T follicular helper cell (primary cell): ENCODE data around the gene PLOD2.
"Not testable (repeated sequence)": the region's sequence is repeated elsewhere in the genome, so short reads cannot be mapped to it uniquely, and the experiment has no call there.

Experiments
- DNase-seq: peaks from one replicate; pipeline ENCODE4 v3.0.0-alpha.2; 2020; ENCODE audit warnings: low read depth

PLOD2 gene

GRCh38 chr3:146138902-146139301, 22.1 kb downstream of the PLOD2 start:
- DNase-seq, result no peak

GRCh38 chr3:146136647-146137046, 24.3 kb downstream of the PLOD2 start:
- no peak for DNase-seq

GRCh38 chr3:146134348-146135117, 26.5 kb downstream of the PLOD2 start:
- no peak for DNase-seq

GRCh38 chr3:146133441-146133840, 27.5 kb downstream of the PLOD2 start:
- no peak for DNase-seq

GRCh38 chr3:146131616-146132410, 29.2 kb downstream of the PLOD2 start:
- no peak for DNase-seq

GRCh38 chr3:146130881-146131371, 30.1 kb downstream of the PLOD2 start:
- DNase-seq, result no peak

GRCh38 chr3:146129750-146130149, 31.2 kb downstream of the PLOD2 start:
- DNase-seq, result no peak

GRCh38 chr3:146128939-146129338, 32.0 kb downstream of the PLOD2 start:
- DNase-seq, result no peak

- no peak for DNase-seq
Measured at GRCh38 chr3:146128179-146128578, 32.8 kb downstream of the PLOD2 start.

- no peak for DNase-seq
Measured at GRCh38 chr3:146125951-146126350, 35.0 kb downstream of the PLOD2 start.

- DNase-seq, result no peak
Measured at GRCh38 chr3:146124126-146124801, 36.7 kb downstream of the PLOD2 start.

- DNase-seq, result no peak
Measured at GRCh38 chr3:146117406-146118285, 43.3 kb downstream of the PLOD2 start.

- DNase-seq, result no peak
Measured at GRCh38 chr3:146115619-146116018, 45.4 kb downstream of the PLOD2 start.

GRCh38 chr3:146113804-146114203, 47.2 kb downstream of the PLOD2 start:
- DNase-seq, result not testable (repeated sequence)

GRCh38 chr3:146111337-146111736, 49.6 kb downstream of the PLOD2 start:
- DNase-seq, result no peak

GRCh38 chr3:146110161-146110560, 50.8 kb downstream of the PLOD2 start:
- no peak for DNase-seq

- no peak for DNase-seq
Measured at GRCh38 chr3:146106986-146107385, 54.0 kb downstream of the PLOD2 start.

GRCh38 chr3:146104068-146104467, 56.9 kb downstream of the PLOD2 start:
- DNase-seq, result no peak

GRCh38 chr3:146102885-146103284, 58.1 kb downstream of the PLOD2 start:
- no peak for DNase-seq

- no peak for DNase-seq
Measured at GRCh38 chr3:146101538-146101937, 59.4 kb downstream of the PLOD2 start.

GRCh38 chr3:146100825-146101444, 60.0 kb downstream of the PLOD2 start:
- no peak for DNase-seq
